GM19351 (cell line): ENCODE data around the gene POMT2.

Source experiments
- ATAC-seq: cut with Tn5 transposase; IDR thresholded peaks from one replicate; pipeline ENCODE4 v1.9.1; 2021; ENCODE audit warnings: mild to moderate bottlenecking, moderate library complexity; ENCODE audit not compliant: unreplicated experiment

Gene POMT2

DNA sequence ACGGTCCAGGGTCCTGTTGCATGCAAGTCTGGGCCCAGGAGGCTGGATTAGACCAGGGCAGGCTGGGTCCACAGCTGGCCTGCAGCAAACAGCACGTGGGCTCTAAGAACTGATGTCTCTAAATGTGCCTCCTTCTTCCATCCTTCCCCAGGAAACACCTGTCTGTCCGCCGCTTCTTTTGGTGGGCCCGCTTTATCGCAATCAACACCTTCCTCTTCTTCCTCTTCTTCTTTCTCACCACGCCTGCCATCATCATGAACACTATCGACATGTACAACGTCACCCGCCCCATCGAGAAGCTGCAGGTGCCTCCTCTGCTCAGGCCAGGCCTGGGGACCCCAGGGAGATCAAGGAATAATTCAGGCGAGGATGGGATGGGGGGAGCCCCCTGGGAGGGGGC lies 77.9 kb downstream of the POMT2 start:
- no peak for ATAC-seq

DNA sequence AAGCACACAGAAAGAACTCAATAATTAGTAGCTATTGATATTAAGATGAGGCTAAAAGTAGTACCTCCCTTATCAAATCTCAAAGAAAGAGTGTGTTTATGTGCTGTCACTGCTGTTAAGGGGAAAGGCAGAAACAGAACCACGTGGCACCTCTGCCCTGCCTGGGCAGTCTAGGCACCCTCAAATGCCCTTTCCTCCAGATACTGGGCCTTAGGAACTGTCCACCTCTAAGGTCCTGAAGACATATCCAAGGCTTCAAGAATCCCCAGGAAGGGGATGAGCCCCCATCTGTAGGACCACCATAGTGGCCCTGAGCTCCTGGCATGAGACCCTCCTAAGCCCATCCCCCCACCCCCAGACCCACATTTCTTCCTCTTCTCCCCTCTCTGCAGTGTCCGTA lies 78.7 kb downstream of the POMT2 start:
- ATAC-seq: no peak

DNA sequence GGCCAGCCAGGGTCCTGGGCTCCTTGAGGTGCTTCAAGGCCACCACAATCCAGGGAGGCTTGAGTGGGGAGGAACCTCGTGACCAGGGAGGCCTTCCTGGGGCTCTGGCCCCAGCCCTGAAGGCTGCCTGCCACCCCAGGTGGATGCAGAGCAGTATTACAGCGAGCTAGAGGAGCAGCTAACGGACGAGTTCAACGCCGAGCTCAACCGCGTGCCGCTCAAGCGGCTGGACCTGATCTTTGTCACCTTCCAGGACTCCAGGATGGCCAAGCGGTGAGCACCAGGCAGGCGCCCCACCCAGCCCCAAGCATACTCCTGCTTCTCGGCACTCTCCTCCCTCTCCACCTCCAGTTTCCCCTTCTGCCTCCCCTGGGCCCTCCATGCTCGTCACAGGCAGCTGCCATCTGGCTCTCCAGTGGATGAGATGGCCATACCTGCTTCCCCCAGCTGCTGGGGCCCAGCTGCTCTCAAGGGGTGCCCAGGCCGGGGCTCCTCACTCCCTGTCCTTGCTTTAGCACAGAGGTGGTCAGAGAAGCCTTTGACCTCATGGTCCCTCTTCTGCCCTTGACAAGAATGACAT lies 80.3 kb downstream of the POMT2 start:
- ATAC-seq: no peak

DNA sequence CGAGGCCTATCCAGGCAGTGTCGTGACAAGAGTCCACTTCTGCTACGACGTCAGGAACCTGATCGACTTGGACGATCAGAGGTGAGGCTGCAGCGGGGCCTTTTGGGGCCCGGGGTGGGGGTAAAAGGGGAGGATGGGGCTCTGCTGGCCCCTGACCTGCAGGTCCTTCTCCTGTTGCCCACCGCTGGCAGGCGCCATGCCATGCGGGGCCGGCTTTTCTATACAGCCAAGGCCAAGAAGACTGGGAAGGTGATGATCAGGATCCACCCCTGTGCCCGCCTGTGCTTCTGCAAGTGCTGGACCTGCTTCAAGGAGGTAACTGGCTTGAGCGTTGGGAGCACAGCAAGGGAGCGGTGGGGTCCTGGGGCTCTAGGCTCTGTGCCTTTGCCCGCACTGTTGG lies 81.3 kb downstream of the POMT2 start:
- ATAC-seq: no peak

DNA sequence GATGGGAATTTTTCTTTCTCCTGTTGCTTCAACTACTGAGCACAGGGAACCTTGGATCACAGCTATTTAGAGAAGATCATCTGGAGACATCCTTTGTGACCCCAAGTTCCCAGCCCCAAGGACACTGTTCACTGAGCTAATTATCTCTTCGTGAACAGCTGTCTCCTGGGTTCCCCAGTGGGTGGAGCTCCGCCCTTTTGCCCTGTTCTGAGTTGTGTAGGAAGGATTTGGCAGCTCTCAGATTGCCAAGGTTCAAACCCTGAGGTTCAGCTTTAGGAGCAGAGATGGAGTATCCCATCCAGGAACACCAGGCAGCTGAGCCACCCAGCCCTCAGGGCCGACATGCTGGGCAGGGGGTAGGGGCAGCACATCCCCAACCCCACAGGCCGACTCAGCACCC lies 81.7 kb downstream of the POMT2 start:
- no peak for ATAC-seq

DNA sequence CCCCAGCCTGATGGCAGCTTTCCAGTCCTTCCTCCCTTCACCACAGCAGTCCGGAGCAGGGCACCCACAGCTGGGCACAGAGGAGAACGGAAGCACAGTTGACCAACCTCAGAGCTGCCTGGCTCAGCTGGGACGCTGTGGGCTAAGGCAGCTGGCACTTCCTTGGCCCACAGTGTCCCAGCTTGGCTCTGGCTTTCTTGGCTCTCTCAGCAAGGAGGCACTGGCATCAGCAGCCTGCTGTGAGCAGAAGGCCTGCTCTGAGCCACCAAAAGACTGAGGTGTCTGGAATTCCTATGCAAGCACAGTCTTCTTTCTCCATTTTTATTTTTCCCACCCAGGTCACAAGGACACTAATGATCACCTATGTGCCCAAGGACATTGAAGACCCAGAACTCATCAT lies 82.3 kb downstream of the POMT2 start:
- no peak for ATAC-seq

DNA sequence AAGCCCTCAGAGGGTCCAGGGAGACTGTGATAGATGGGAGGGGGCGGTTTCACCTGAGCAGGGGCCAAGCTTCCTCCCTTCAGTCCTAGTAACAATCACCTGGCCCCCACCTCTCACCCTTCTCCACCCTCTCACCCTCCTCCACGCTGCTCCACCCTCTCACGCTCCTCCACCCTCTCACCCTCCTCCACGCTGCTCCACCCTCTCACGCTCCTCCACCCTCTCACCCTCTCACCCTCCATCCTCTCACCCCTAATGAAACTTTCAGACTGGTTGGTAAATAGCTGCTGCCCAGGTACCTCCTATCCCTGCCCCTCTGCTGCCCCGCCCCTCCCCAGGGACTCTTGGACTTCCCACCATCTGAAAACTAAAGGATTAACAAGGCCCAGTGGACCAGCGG lies 83.9 kb downstream of the POMT2 start:
- no peak for ATAC-seq

DNA sequence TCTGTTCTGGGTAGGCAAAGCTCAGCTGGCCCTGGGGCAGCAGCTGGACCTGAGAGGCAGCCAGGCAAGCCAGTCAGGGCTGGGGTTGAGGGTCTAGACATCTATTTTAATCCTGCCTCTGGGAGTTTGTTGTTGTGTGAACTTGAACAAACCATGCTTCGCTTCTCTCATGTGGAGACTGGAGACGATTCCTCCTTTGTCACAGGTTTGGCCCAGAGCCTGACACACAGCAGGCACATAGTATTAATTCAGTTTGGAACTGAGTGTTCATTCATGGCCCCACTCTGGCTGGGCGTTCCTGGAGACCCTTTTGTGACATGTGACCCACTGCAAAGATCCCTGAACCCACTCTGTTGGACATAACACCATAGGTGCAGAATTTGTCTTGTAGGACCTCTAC lies 89.0 kb downstream of the POMT2 start:
- ATAC-seq: no peak

DNA sequence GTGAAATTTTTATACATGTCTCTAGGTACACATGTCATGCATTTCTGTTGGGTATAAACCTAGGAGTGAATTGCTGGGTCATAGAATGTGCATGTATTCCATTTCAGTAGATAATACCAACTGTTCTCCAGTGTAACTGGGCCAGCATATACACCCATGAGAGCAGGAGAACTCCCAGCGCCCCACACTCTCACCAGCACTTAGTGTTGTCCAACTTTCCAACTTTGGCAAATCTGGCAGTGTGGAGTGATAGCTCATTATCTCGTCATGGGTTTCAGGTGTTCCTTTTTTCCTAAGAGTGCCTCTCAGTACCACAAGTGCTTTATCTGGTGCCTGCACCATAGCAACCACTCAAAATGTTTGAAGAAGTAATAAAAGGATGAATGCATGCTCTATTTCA lies 89.8 kb downstream of the POMT2 start:
- no peak for ATAC-seq

DNA sequence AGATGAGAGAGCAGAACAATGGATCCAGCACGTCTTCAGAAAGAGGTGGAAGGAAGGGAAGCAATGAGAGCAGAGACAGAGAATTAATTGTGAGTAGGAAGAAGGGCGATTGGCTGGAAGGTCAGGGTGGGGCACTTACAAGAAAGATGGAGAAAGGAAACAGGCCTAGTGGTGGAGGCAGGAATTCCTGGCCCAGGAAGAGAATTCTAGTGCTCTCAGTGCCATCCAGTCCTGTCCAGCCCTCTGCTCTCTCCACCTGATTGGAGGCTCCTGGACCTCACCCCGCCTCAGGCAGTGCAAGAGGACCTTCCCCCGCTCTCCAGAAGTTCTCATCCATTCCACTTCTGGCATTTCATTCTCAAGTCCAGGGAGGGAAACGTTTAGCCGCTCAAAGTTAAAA lies 92.6 kb downstream of the POMT2 start:
- ATAC-seq: no peak

DNA sequence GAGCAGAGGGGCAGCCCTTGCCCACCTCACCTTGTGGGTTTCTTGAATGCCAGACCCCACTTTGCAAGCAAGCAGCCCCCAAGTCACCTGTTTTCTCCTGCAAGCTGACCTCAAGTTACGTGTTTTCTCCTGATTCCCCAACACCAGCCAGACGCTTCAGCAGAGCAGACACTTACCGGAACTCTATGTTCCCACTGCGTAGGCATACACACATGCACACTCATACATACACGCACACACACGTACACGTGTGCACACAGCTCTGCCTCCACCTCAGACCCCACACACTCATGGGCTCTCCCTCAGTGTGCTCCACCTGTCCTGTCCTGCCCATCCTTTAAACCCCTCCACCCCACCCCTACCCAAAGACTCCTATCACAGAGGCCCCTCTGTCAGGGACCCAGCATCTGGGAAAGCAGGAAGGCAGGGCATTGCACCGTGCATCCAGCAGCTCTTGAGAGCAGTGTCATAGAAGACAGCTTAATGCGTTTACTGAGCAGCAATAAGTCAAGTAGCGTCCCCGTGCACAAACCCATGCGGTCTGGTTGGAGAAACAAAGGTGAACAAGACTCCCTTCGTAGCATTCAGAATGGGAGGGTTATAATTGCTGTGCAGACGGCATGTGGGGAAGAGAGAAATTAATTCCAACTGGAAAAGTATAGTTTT lies 94.7 kb downstream of the POMT2 start:
- ATAC-seq: no peak

DNA sequence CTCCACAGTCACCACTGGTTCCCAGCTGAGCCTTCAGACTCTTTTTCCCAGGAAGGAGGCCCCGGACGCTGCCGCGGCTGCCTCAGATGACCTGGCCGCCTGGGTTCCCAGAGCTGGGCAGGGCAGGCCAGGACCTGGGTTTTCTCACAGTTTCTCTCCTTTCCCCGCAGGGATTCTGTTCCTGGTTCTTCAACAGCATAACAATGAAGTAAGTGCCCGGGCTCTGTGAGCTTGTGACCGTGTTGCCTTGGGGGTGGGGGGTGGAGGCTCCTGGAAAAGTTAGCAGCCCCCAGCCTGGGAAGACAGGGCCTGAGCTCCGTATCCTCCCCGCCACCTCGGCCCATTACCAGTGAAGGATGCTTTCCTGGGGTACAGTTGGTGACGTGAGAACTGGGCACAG lies 95.4 kb downstream of the POMT2 start:
- ATAC-seq: no peak
